SK-N-SH (cell line): Measurements from ENCODE around the gene KLC4. TPM values are rescaled to one million over a fixed set of nuclear protein-coding genes. Genes with fewer than 3 reads are reported as not detected.

Experiments
- CTCF ChIA-PET: fragments of 300-600, 350-600 bp; formaldehyde crosslinking; extraction: SDS; loops from one replicate; lab custom pipeline; 2021; lab: Yijun Ruan, JAX
- POLR2A ChIA-PET: fragments of 350-600 bp; sonication (Branson Sonifier 250); formaldehyde crosslinking; extraction: SDS; loops from one replicate; lab custom pipeline; 2020; ENCODE audit warnings: antibody characterized with exemption, inconsistent platforms; lab: Yijun Ruan, JAX
- DNase-seq: peaks from one replicate; pipeline ENCODE4 v3.0.0; 2012
- H2AFZ ChIP-seq: fragments of 200-600 bp; sonication (generic); 2 replicates; pipeline ENCODE4 v1.8.1; 2016; ENCODE audit warnings: antibody characterized with exemption, mild to moderate bottlenecking, low read depth
- H3F3A ChIP-seq: fragments of 200-600 bp; sonication (generic); replicated peaks from 2 replicates; pipeline ENCODE3; 2016; ENCODE audit warnings: antibody characterized with exemption, mild to moderate bottlenecking; ENCODE audit not compliant: insufficient read depth
- H3K27ac ChIP-seq, 2 experiments: fragments of 200-500 bp in 1 of 2; fragments of 200-600 bp in 1 of 2; sonication (Bioruptor generic) in 1 of 2; sonication (generic), shearing (Covaris generic) in 1 of 2; 2 replicates each; pipeline versions ENCODE4 v1.5.1 to v1.6.1; 2014 to 2016; ENCODE audit warnings: low read depth in 2 of 2, inconsistent platforms in 1 of 2, low read length in 1 of 2, mild to moderate bottlenecking in 1 of 2, mixed read lengths in 1 of 2
- H3K27me3 ChIP-seq: fragments of 200-600 bp; sonication (generic), shearing (Covaris generic); 2 replicates; pipeline ENCODE4 v1.6.1; 2016; ENCODE audit warnings: mixed run types; ENCODE audit not compliant: insufficient read depth
- H3K36me3 ChIP-seq, 2 experiments: fragments of 200-500 bp in 1 of 2; fragments of 200-600 bp in 1 of 2; sonication (Bioruptor generic) in 1 of 2; sonication (generic) in 1 of 2; replicated peaks in 1 of 2; 2 replicates each; pipeline versions ENCODE3 to v1.5.1; 2014 to 2016; ENCODE audit warnings: low read length in 1 of 2, mild to moderate bottlenecking in 1 of 2; ENCODE audit not compliant: insufficient read depth in 2 of 2, control insufficient read depth in 1 of 2
- H3K4me1 ChIP-seq, 2 experiments: fragments of 200-500 bp in 1 of 2; fragments of 200-600 bp in 1 of 2; sonication (Bioruptor generic) in 1 of 2; sonication (generic), shearing (Covaris generic) in 1 of 2; 2 replicates each; pipeline versions ENCODE4 v1.5.1 to v1.6.1; 2014 to 2016; ENCODE audit warnings: low read depth in 1 of 2, low read length in 1 of 2, mixed run types in 1 of 2; ENCODE audit not compliant: insufficient read depth in 2 of 2, control insufficient read depth in 1 of 2
- H3K4me2 ChIP-seq: fragments of 200-600 bp; sonication (generic), shearing (Covaris generic); 2 replicates; pipeline ENCODE4 v1.6.1; 2017; ENCODE audit warnings: mixed run types
- H3K4me3 ChIP-seq, 2 experiments: fragments of 200-500 bp in 1 of 2; fragments of 200-600 bp in 1 of 2; sonication (Bioruptor generic) in 1 of 2; sonication (generic), shearing (Covaris generic) in 1 of 2; 2 replicates each; pipeline versions ENCODE4 v1.5.1 to v1.8.1; 2014 to 2016; ENCODE audit warnings: low read depth in 2 of 2, inconsistent platforms in 1 of 2, low read length in 1 of 2, mild to moderate bottlenecking in 1 of 2, mixed read lengths in 1 of 2, moderate library complexity in 1 of 2
- H3K79me2 ChIP-seq: fragments of 200-600 bp; sonication (generic); 2 replicates; pipeline ENCODE4 v1.8.1; 2017; ENCODE audit warnings: mild to moderate bottlenecking; ENCODE audit not compliant: insufficient read depth
- H3K9ac ChIP-seq: fragments of 200-600 bp; sonication (generic); 2 replicates; pipeline ENCODE4 v1.6.1; 2017; ENCODE audit warnings: mixed run types
- H3K9me2 ChIP-seq: fragments of 200-600 bp; sonication (generic); 2 replicates; pipeline ENCODE4 v1.6.1; 2017; ENCODE audit warnings: mixed run types
- H3K9me3 ChIP-seq: fragments of 200-600 bp; sonication (generic); 2 replicates; pipeline ENCODE4 v1.6.1; 2017; ENCODE audit warnings: mixed run types, mild to moderate bottlenecking, moderate library complexity
- H4K20me1 ChIP-seq: fragments of 200-600 bp; sonication (generic); 2 replicates; pipeline ENCODE4 v1.6.1; 2017; ENCODE audit warnings: mild to moderate bottlenecking, mixed run types; ENCODE audit not compliant: insufficient read depth
- ELF1 ChIP-seq: IDR thresholded peaks from 2 replicates; pipeline ENCODE4 v1.4.0; 2012
- FOXJ3 ChIP-seq: sonication (generic); formaldehyde crosslinking; IDR thresholded peaks from 2 replicates; pipeline ENCODE4 v1.5.1; 2020; ENCODE audit warnings: mild to moderate bottlenecking, missing genetic modification reagents
- FOXM1 ChIP-seq: IDR thresholded peaks from 2 replicates; pipeline ENCODE4 v1.4.0; 2012; ENCODE audit warnings: low read depth, mild to moderate bottlenecking
- GABPA ChIP-seq: IDR thresholded peaks from 2 replicates; pipeline ENCODE4 v1.4.0; 2012; ENCODE audit warnings: low read depth, mild to moderate bottlenecking
- GATA2 ChIP-seq: sonication (generic); formaldehyde crosslinking; IDR thresholded peaks from 2 replicates; pipeline ENCODE4 v1.5.0; 2020; ENCODE audit warnings: mild to moderate bottlenecking, missing genetic modification reagents
- MAX ChIP-seq: IDR thresholded peaks from 2 replicates; pipeline ENCODE4 v1.4.0; 2012; ENCODE audit warnings: low read depth
- NRF1 ChIP-seq: IDR thresholded peaks from 2 replicates; pipeline ENCODE4 v1.6.1; 2012; ENCODE audit warnings: low read depth, mild to moderate bottlenecking, low read length
- PBX3 ChIP-seq: IDR thresholded peaks from 2 replicates; pipeline ENCODE4; 2012
- RAD21 ChIP-seq: IDR thresholded peaks from 2 replicates; pipeline ENCODE4 v1.6.1; 2012; ENCODE audit warnings: mild to moderate bottlenecking, low read length
- RCOR1 ChIP-seq: fragments of 150-350 bp; IDR thresholded peaks from 2 replicates; pipeline ENCODE4 v1.6.1; 2017; ENCODE audit warnings: antibody characterized with exemption, low read length
- RFX5 ChIP-seq: IDR thresholded peaks from 2 replicates; pipeline ENCODE4 v1.6.1; 2012; ENCODE audit warnings: mild to moderate bottlenecking, improper control_type of control experiment, low read length
- SMC3 ChIP-seq: IDR thresholded peaks from 2 replicates; pipeline ENCODE4 v1.6.1; 2012; ENCODE audit warnings: low read depth, low read length, improper control_type of control experiment
- TAF1 ChIP-seq: IDR thresholded peaks from 2 replicates; pipeline ENCODE4 v1.6.1; 2012; ENCODE audit warnings: low read depth, mild to moderate bottlenecking, low read length, moderate library complexity, borderline replicate concordance
- TEAD4 ChIP-seq: IDR thresholded peaks from 2 replicates; pipeline ENCODE4 v1.4.0; 2012; ENCODE audit warnings: mild to moderate bottlenecking, borderline replicate concordance; ENCODE audit not compliant: insufficient read depth
- WGBS: methylation state at CpG from one replicate; pipeline ENCODE4 v1.1.6; 2017; ENCODE audit warnings: low lambda C conversion rate; 5-methylcytosine and 5-hydroxymethylcytosine counted together
- polyA plus RNA-seq, 3 experiments: library from polyadenylated mRNA; depleted of rRNA; stranded (reverse); fragments of >200 nt; gene quantifications; 2 replicates each; pipeline ENCODE4 v1.2.3, GENCODE V29; 2012
- TF ChIP-seq, protein P1 (sequence below): fragments of 150-350 bp; IDR thresholded peaks from 2 replicates; pipeline ENCODE4 v1.6.1; 2017; ENCODE audit warnings: antibody characterized with exemption, low read length, low read depth, borderline replicate concordance
- TF ChIP-seq, protein P2 (sequence below): IDR thresholded peaks from 2 replicates; pipeline ENCODE4 v1.4.0; 2012; ENCODE audit warnings: low read depth, borderline replicate concordance
- TF ChIP-seq, protein P3 (sequence below): IDR thresholded peaks from 2 replicates; pipeline ENCODE4 v1.6.1; 2012; ENCODE audit warnings: mild to moderate bottlenecking, low read depth, low read length, moderate library complexity

Gene KLC4
- polyA plus RNA-seq, 1 of the 3 experiments (the other 2 are of a cell fraction): 17.5 TPM

GRCh38 chr6:43036712-43037111, 22.7 kb upstream of the KLC4 start:
- H3K36me3 ChIP-seq: peaks cover 28 to 47% of the 10 kb centered on the region in 2 experiments
- ChIA-PET CTCF (interaction anchor here (0.9 kb wide), 1 partner anchor 107 kb away, joined by 3 read pairs; no protein-coding TSS in a partner anchor), POLR2A (interaction anchor here (1.6 to 2.0 kb wide), 2 partner anchors 16 to 107 kb away, joined by 3 to 4 read pairs; partner anchors contain the start of genes CNPY3 and RRP36)
- H3K79me2 ChIP-seq: no peaks in the 10 kb centered on the region
- no peak overlapping the region for H3K4me3 ChIP-seq
- no peaks in the 10 kb centered on the region for H3K9me2 ChIP-seq
- peaks cover 21% of the 10 kb centered on the region for H3F3A ChIP-seq
- no peak overlapping the region for H3K4me2 ChIP-seq
- no peak overlapping the region for H2AFZ ChIP-seq
- no peak for DNase-seq
- H4K20me1 ChIP-seq: no peaks in the 10 kb centered on the region
- H3K9ac ChIP-seq: no peak overlapping the region
- 93% methylated on average over 9 of the region's 9 CpGs for WGBS
- H3K4me1 ChIP-seq: no peaks in the 10 kb centered on the region
- TF ChIP-seq GABPA: no peak
- TF ChIP-seq GATA2 (CRISPR knock-in tag): no peak
- no peak for TF ChIP-seq FOXJ3 (CRISPR knock-in tag)
- no peak for TF ChIP-seq NRF1
- TF ChIP-seq SMC3: no peak
- no peak for TF ChIP-seq RFX5
- TF ChIP-seq, protein P1, sequence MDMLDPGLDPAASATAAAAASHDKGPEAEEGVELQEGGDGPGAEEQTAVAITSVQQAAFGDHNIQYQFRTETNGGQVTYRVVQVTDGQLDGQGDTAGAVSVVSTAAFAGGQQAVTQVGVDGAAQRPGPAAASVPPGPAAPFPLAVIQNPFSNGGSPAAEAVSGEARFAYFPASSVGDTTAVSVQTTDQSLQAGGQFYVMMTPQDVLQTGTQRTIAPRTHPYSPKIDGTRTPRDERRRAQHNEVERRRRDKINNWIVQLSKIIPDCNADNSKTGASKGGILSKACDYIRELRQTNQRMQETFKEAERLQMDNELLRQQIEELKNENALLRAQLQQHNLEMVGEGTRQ: no peak
- no peak for TF ChIP-seq RCOR1
- TF ChIP-seq RAD21: no peak
- TF ChIP-seq, protein P2, sequence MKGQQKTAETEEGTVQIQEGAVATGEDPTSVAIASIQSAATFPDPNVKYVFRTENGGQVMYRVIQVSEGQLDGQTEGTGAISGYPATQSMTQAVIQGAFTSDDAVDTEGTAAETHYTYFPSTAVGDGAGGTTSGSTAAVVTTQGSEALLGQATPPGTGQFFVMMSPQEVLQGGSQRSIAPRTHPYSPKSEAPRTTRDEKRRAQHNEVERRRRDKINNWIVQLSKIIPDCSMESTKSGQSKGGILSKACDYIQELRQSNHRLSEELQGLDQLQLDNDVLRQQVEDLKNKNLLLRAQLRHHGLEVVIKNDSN: no peak
- no peak for TF ChIP-seq ELF1
- no peak for TF ChIP-seq TAF1
- no peak for TF ChIP-seq MAX
- TF ChIP-seq FOXM1: no peak
- TF ChIP-seq TEAD4: no peak
- TF ChIP-seq PBX3: no peak
- TF ChIP-seq, protein P3, sequence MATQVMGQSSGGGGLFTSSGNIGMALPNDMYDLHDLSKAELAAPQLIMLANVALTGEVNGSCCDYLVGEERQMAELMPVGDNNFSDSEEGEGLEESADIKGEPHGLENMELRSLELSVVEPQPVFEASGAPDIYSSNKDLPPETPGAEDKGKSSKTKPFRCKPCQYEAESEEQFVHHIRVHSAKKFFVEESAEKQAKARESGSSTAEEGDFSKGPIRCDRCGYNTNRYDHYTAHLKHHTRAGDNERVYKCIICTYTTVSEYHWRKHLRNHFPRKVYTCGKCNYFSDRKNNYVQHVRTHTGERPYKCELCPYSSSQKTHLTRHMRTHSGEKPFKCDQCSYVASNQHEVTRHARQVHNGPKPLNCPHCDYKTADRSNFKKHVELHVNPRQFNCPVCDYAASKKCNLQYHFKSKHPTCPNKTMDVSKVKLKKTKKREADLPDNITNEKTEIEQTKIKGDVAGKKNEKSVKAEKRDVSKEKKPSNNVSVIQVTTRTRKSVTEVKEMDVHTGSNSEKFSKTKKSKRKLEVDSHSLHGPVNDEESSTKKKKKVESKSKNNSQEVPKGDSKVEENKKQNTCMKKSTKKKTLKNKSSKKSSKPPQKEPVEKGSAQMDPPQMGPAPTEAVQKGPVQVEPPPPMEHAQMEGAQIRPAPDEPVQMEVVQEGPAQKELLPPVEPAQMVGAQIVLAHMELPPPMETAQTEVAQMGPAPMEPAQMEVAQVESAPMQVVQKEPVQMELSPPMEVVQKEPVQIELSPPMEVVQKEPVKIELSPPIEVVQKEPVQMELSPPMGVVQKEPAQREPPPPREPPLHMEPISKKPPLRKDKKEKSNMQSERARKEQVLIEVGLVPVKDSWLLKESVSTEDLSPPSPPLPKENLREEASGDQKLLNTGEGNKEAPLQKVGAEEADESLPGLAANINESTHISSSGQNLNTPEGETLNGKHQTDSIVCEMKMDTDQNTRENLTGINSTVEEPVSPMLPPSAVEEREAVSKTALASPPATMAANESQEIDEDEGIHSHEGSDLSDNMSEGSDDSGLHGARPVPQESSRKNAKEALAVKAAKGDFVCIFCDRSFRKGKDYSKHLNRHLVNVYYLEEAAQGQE: no peak
- no peak overlapping the region for H3K27ac ChIP-seq
- H3K9me3 ChIP-seq: no peaks in the 10 kb centered on the region
- no peaks in the 10 kb centered on the region for H3K27me3 ChIP-seq
